ENCODE measurements around the gene WWP2. TPM values are rescaled to one million over a fixed set of nuclear protein-coding genes. Genes with fewer than 3 reads are reported as not detected.
A peak's percentile ranks its signal among the peaks of the same experiment; 100 is the strongest.

Gene WWP2
- polyA plus RNA-seq (11.9 and 15.2 TPM in 2 replicates), polyA minus RNA-seq (32.1 and 34.8 TPM in 2 replicates)

DNA sequence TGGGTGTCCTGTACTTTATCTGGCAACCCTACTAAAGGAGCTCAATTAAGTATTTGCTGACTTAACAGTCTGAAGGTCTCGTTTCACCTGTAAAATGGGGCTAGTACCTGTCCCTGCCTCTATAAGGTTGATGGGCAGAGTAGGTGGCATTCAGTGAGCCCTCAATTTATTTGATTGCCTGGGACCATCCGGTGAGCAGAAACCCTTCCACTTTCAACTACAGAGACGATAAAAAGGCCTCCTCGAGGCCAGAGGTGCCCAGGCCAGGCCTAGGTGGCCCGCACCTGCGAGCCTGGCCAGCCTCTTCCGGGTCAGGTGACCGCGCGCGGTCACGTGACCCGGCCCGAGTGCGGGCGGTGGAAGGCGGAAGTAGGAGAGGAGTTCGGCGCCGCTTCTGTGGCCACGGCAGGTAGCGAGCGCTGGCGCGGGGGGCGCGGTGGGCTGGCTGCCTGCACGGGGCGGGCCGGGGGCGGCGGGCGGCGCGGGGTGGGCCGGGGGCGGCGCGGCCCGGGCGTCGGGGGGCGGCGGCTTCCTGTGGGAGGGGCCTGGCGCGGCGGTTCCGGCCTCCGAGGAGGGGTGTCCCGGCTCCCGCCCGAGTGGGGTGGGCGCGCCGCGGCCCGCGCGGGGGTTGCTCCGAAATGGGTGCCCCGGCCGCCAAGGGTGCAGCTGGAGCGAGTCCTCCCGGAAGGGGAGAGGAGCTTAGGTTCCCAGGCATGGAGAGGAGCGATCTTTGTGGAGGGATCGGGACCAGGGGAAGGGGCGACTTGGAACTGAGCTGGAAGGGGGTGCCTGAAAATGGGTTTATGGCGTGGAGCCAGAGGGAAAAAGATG lies at the start of gene WWP2:
TSS of gene WWP2 (plus strand) at position 350 of the 831 bp plus-strand sequence. CDS start 24,679 bp downstream, outside the sequence.
- peak; percentile 63 for TF ChIP-seq POLR2AphosphoS5 (IDR thresholded peaks at IDR 0.05)
- no peak for TF ChIP-seq SMC3 (conservative IDR thresholded peaks at IDR 0.05; ENCODE audit: poor library complexity)
- peak; percentile 57 for TF ChIP-seq MXI1 (conservative IDR thresholded peaks at IDR 0.05; ENCODE audit: poor library complexity, severe bottlenecking)
- TF ChIP-seq, protein P1, sequence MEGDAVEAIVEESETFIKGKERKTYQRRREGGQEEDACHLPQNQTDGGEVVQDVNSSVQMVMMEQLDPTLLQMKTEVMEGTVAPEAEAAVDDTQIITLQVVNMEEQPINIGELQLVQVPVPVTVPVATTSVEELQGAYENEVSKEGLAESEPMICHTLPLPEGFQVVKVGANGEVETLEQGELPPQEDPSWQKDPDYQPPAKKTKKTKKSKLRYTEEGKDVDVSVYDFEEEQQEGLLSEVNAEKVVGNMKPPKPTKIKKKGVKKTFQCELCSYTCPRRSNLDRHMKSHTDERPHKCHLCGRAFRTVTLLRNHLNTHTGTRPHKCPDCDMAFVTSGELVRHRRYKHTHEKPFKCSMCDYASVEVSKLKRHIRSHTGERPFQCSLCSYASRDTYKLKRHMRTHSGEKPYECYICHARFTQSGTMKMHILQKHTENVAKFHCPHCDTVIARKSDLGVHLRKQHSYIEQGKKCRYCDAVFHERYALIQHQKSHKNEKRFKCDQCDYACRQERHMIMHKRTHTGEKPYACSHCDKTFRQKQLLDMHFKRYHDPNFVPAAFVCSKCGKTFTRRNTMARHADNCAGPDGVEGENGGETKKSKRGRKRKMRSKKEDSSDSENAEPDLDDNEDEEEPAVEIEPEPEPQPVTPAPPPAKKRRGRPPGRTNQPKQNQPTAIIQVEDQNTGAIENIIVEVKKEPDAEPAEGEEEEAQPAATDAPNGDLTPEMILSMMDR (IDR thresholded peaks at IDR 0.05; ENCODE audit: poor library complexity, severe bottlenecking): no peak
- peak within 1 kb of the TSS; percentile 97 for H2AFZ ChIP-seq (ENCODE audit: low read depth, low read length)

DNA sequence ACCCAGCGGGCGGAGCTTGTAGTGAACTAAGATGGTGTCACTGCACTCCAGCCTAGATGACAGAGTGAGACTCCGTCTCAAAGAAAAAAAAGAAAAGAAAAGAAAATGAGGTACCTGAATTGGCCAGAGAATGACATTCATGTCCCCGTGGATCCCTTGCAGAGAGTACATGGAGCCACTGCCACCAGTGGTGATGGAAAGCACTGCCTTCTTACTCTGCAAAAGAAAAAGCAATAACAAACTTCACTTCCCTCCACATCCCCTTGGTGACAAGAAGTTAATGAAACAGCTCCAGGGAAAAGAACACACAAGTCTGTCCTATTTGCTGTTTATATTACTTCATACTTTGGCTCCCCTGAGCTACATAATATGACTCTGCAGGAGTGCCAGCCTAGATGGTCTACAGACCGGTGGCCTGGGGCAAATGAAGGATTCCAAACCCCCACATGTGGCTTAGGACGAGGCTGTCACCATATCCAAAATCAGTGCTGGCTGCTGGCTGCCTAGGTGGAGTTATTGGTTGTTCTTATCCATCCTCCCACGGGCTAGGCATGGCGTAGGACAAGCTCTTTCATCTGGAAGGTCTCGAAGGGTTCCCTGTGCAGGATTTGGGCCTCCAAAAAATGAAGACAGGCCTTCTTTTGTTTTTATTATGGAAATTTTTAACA lies 49.1 kb upstream of the WWP2 start:
- Histone ChIP-seq H3F3A (ENCODE audit: insufficient read depth, low read length, poor library complexity, severe bottlenecking) (no peaks in the 10 kb centered on the region), H3K36me3 (ENCODE audit: insufficient read depth, low read length) (no peaks in the 10 kb centered on the region), H2AFZ (ENCODE audit: low read depth, low read length) (no peak overlapping the region), H4K20me1 (ENCODE audit: insufficient read depth) (no peaks in the 10 kb centered on the region), H3K79me2 (replicated peaks; ENCODE audit: insufficient read depth, low read length) (no peaks in the 10 kb centered on the region), H3K4me3 (ENCODE audit: low read length) (no peak overlapping the region), H3K9me2 (ENCODE audit: insufficient read depth, low read length) (no peaks in the 10 kb centered on the region), H3K27ac (ENCODE audit: low read length) (no peak overlapping the region), H3K27me3 (ENCODE audit: insufficient read depth, low read depth, low read length) (no peaks in the 10 kb centered on the region), H3K9ac (ENCODE audit: low read length) (no peak overlapping the region), H3K4me2 (ENCODE audit: low read length) (no peak overlapping the region), H3K9me3 (ENCODE audit: low read length) (no peaks in the 10 kb centered on the region)
- TF ChIP-seq, protein P1 (IDR thresholded peaks at IDR 0.05; ENCODE audit: poor library complexity, severe bottlenecking): no peak
- TF ChIP-seq TAF1 (IDR thresholded peaks at IDR 0.05; ENCODE audit: low read depth) (no peak), SMC3 (conservative IDR thresholded peaks at IDR 0.05; ENCODE audit: poor library complexity) (no peak), MXI1 (conservative IDR thresholded peaks at IDR 0.05; ENCODE audit: poor library complexity, severe bottlenecking) (no peak), EP300 (conservative IDR thresholded peaks at IDR 0.05; ENCODE audit: poor library complexity, severe bottlenecking) (no peak), POLR2AphosphoS5 (IDR thresholded peaks at IDR 0.05) (no peak), RAD21 (conservative IDR thresholded peaks at IDR 0.05) (no peak), EZH2 (IDR thresholded peaks at IDR 0.05; ENCODE audit: borderline replicate concordance, insufficient read depth, low read length, poor library complexity, severe bottlenecking) (no peak)
- TF ChIP-seq, protein P2, sequence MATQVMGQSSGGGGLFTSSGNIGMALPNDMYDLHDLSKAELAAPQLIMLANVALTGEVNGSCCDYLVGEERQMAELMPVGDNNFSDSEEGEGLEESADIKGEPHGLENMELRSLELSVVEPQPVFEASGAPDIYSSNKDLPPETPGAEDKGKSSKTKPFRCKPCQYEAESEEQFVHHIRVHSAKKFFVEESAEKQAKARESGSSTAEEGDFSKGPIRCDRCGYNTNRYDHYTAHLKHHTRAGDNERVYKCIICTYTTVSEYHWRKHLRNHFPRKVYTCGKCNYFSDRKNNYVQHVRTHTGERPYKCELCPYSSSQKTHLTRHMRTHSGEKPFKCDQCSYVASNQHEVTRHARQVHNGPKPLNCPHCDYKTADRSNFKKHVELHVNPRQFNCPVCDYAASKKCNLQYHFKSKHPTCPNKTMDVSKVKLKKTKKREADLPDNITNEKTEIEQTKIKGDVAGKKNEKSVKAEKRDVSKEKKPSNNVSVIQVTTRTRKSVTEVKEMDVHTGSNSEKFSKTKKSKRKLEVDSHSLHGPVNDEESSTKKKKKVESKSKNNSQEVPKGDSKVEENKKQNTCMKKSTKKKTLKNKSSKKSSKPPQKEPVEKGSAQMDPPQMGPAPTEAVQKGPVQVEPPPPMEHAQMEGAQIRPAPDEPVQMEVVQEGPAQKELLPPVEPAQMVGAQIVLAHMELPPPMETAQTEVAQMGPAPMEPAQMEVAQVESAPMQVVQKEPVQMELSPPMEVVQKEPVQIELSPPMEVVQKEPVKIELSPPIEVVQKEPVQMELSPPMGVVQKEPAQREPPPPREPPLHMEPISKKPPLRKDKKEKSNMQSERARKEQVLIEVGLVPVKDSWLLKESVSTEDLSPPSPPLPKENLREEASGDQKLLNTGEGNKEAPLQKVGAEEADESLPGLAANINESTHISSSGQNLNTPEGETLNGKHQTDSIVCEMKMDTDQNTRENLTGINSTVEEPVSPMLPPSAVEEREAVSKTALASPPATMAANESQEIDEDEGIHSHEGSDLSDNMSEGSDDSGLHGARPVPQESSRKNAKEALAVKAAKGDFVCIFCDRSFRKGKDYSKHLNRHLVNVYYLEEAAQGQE (IDR thresholded peaks at IDR 0.05; ENCODE audit: borderline replicate concordance): no peak

More for the DNA sequence above, at the start of gene WWP2:
- H3F3A ChIP-seq (ENCODE audit: insufficient read depth, low read length, poor library complexity, severe bottlenecking): no peaks in the 10 kb centered on the region
- peak within 1 kb of the TSS; percentile 94 for H3K4me2 ChIP-seq (ENCODE audit: low read length)
- no peaks in the 10 kb centered on the region for H3K27me3 ChIP-seq (ENCODE audit: insufficient read depth, low read depth, low read length)
- H3K79me2 ChIP-seq (replicated peaks; ENCODE audit: insufficient read depth, low read length): peaks cover 9% of the 10 kb centered on the region
- no peaks in the 10 kb centered on the region for H3K9me2 ChIP-seq (ENCODE audit: insufficient read depth, low read length)
- peak within 1 kb of the TSS; percentile 75 for H3K9ac ChIP-seq (ENCODE audit: low read length)
- H3K27ac ChIP-seq (ENCODE audit: low read length): peak within 1 kb of the TSS; percentile 75
- no peaks in the 10 kb centered on the region for H3K9me3 ChIP-seq (ENCODE audit: low read length)
- H3K4me3 ChIP-seq (ENCODE audit: low read length): peak within 1 kb of the TSS; percentile 91
- no peaks in the 10 kb centered on the region for H4K20me1 ChIP-seq (ENCODE audit: insufficient read depth)
- H3K36me3 ChIP-seq (ENCODE audit: insufficient read depth, low read length): no peaks in the 10 kb centered on the region
